NCI-H1092 (cell line): Measurements from ENCODE around the gene ABRACL.

Experiments used
- DNase-seq: peaks from one replicate; lab custom pipeline; 2025; lab: John Stamatoyannopoulos, UW

ABRACL gene

DNA sequence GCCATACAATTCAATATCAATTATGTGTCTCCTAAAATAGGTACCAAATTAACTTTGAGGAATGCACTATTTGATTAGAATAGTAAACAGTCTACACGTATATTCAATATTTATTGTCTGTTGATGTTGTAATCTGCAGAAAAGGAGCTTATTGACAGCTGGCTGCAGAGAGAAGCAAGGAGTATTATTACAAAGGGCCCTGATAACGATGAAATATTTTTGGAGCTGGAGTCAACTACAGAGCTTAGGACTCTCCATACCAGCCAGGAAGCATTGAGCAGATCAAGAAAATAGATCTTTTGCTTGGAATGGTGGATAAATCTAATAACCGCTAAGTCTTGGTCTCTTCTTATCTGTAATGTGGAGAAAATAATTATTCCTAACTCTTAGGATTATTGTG, 25.5 kb downstream of the ABRACL start:
- DNase-seq: no peak

DNA sequence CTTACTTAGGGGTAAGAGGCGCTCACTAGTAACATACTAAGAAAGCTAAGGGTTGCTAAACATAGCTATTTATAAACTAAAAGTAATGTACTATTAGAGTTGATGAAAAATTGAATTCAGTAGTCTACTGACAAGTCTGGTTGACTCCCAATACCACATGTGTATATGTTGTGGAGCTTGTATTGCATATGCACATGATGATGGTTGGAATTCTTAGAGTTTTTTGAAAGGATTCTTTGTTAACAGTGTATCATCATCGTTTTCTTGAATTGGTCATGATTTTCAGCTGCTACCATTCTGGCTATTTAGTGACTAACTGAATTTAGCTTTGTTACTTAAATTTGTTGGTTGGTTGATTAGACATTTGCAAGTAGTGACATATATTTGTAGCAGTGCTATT, 27.2 kb downstream of the ABRACL start:
- no peak for DNase-seq

DNA sequence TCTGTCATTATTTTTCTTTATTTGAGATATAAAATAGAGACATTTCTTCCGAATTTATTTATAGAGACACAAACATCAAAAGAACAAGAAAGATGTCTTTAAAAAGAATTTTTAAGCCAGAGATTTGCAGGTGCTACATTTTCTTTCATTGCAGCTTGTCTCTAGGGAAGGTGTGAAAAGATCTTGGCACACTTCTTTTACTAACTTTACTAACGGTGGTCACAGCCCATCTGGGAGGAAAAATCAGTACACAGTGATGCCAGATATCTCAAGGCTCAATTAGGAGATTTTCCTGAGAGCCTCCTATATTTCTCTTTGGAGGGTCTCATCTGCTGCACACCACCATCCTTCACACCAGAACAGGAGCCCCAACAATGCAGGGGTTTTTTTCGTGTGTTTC, 29.5 kb downstream of the ABRACL start:
- no peak for DNase-seq

DNA sequence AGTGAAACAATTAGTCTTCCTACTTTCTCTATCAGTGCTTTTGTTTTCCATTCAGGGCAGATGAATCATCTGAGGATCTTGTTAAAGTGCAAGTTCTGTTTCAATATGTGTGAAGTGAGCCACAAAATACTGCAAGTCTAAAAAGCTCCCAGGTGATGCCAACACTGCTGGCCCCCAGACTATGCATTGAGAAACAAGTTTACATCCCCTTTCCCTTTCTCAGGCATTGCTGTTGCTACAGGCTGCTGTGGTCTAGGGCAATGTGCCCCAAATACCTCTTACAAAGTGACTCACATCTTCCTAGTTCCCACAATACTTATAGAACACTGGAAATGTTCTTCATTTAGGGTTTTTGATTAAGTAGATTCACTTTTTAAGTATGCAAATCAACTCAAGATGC, 31.8 kb downstream of the ABRACL start:
- no peak for DNase-seq

DNA sequence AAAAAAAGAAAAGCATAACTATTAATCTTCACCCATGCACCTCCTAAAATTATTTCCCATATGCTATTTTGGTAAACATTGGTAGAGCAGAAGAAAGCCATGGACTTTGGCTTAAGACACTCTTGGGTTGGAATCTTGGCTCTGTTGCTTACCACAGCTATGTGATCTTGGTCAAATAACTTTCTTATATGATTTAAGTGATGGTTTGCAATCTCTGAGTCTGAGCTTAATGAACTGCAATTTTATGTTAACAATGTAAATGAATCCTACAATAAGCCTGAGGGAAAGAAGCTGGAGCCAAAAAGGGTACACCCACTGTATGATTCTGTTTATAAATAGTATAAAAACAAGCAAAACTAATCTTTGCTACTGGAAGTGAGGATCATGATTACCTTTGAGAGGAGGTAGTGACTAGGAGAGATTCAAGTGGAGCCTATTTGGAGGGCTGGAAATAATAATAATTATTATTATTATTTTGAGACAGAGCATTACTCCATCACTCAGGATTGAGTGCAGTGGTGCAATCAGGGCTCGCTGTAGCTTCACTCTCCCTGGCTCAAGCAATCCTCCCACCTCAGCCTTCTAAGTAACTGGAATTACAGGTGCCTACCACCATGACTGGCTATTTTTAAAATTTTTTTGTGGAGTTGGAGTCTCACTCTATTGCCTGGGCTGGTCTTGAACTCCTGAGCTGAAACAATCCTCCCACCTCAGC, 34.5 kb downstream of the ABRACL start:
- DNase-seq: no peak

DNA sequence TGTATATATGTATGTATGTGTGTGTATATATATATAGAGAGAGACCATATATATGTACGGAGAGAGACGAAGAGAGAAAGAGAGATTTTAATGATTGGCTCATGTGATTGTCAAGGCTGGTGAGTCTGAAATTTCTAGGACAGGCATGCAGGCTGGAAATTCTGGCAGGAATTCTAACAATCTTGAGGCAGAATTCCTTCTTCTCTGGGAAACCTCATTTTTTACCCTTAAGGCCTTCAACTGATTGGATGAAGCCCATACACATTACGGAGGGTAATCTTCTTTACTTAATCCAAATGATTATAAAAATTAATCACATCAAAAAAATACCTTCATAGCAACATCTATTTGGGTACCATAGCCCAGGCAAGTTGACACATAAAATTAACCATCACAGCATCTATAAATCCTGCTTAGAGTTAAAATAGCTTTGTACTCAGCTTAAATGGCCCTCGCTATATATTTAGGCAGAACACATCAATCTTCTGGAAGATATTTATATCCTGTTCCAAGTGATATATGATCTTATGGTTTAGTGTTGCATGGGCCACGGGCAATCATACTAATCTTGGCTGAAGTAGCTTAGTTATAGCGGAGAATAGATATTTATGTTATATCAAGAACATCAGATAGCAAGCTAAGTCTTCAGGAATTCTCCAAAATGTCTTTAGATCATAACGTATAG, 36.6 kb downstream of the ABRACL start:
- DNase-seq: no peak

DNA sequence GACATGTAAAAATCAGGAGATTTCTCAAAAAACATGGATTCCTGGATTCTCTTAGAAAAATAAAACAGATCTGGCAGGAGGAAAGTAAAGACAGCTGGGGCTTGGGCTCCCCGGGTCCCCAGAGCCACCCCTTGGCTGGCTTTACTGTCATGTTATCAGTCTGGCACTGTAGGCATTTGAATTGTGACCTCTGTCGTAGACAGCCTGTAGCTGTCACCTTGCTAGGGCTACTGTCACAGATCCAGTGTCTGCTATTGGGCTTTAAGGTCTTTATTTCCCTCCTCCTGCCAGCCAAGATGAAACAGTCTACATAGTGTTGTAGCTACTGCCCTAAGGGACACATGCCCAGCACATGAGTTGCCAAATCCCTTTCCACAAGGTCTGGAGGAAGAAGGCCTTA, 37.5 kb downstream of the ABRACL start:
- DNase-seq: no peak

DNA sequence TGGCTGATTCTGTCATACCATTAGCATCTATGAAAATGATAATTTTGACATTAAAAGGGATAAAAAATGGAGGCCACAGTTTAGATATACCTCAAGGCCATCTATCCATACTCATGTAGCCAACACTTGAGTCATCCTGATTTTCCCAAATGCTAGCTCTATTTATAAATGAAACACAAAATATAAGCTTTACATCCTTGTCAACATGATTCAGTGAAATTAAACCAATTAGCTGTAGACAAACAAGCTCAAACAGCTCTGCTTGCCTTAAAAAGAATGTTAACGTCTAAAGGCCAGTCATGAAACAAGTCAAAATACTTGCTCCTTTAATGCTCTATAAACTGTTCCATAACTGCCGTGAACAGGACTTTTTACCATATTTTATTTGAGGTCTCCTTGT, 40.3 kb downstream of the ABRACL start:
- DNase-seq: no peak

DNA sequence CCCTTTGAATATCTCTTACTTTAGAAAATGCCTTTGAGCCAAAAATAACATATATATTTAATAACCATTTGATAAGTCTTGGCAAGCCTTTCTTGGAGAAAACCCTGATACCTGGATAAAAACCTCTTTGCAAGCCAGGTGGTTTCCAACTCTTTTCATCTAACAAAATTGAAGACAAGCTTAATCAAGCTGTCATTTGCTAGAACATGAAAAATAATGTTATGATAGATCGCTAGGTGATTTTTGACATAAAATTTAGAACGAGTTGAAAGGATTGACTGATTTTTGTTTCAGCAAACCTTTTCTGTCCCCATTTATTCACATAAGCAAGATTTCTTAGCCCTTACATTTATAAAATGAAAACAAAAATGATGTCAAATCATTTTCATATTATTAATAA, 44.6 kb downstream of the ABRACL start:
- DNase-seq: no peak

DNA sequence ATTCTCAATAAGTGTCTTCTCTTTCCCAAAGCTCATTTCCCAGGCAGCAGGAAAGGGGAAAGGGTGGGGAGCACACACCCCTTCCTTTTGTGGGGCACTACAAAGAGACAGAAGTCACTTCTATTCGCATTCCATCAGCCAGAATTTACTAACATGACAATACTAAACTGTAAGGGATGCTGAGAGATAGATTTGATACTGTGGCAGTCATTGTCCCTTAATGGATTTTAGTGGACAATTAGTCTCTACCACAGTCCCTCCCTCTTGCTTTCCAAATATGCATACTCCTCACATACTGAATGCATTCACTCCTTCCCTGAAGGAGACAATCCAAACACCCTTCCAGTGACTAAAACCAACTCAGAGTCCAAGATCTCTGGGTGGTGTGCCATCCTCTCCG, 50.5 kb downstream of the ABRACL start:
- no peak for DNase-seq

DNA sequence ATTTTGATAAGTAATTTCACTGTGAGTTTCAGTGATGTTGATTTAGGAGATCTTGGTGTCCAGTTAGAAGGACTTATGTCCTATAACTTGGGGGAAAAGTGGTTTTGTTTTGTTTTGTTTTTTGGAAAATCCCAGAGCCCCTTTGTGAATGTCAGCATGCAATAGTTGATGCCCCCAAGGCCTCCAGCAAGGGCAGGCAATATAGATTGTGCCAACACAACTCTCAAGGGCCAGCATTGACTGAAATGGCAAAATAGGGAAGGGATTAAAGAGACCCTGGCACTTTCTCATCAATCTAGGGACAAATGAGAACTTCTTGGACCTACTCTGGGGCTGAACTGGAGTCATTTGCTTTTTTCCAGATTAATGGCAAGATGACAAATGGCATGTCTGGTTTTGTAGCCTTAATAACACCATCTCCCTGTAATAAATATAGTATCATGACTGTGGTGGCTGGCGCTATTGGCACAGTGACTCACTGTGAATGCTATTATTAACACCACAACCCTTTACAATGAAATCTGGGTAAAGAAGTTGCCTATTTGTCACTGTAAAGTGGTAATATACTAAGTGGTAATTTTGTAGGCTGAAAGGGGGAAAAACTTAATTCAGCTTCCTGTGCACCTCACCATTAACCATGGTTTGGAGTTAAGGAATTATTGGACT, 51.8 kb downstream of the ABRACL start:
- DNase-seq: no peak

DNA sequence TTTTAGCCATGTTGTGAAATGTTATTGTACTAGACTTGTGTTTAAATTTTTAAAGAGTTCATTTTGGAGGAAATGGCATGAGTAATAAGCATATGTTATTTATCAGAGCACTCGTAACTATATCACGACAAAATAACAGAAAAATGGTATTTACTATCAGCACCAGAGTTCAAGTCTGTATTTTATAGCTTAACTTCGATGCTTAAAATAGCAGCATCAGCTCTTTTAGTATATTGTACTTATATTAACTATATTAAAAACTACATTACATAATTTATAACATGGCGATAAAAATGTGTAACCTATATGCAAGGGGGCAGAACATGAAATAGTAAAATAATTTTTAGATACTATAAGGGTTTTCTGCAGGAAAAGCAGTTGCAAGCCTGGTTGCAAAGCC, 52.9 kb downstream of the ABRACL start:
- no peak for DNase-seq

DNA sequence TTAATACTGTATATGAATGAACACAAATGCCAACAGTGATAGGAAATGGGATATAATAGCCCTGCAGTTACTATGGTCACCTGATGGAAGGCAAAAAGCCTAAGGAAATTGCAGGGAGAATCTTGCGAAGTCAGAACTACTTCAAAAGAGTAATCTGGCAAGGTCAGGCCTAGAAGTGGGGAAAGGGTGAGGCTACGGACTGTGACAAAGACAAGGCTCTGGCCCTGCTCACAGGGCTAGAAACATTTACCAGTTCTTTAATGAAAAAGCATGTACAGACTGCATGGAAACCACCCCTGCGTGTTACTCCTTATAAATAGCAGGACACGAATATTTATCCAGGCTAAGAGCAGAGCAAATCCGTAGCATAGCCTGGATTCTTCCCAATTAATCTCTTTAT, 53.8 kb downstream of the ABRACL start:
- DNase-seq: no peak

DNA sequence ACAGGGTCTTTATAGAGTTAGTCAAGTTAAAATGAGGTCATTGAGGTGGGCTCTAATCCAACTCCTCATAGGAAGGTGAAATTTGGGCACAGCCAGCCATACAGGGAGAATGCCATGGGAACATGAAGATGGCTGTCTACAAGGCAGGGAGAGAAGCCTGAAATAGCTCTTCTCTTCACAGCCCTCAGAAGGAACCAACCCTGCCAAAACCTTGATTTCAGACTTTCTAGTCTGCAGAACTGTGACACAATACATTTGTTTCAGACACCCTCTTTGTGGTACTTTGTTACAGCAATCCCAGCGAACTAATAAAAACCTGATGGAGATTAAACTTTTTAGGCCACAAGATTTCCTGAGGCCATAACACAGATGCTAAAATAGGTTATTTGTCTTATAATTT, 63.3 kb downstream of the ABRACL start:
- DNase-seq: no peak
